Choroid plexus epithelial cell (primary cell): Measurements from ENCODE around the gene LAT.

Source experiments
- DNase-seq: peaks from one replicate; pipeline ENCODE4 v3.0.0-alpha.2; 2010; ENCODE audit warnings: low read depth
- H3K4me3 ChIP-seq: 2 replicates; pipeline ENCODE4 v1.5.1; 2011; ENCODE audit warnings: low read depth, mild to moderate bottlenecking, control low read depth, low read length, moderate library complexity
- CTCF ChIP-seq: conservative IDR thresholded peaks from 2 replicates; pipeline ENCODE4 v1.5.1; 2011; ENCODE audit warnings: low read depth, mild to moderate bottlenecking, control low read depth, inconsistent platforms, low read length, moderate library complexity

LAT gene

GRCh38 chr16:28980929-28981328, 3.9 kb upstream of the LAT start:
- no peak for TF ChIP-seq CTCF
- no peak overlapping the region for H3K4me3 ChIP-seq
- DNase-seq, result no peak

- TF ChIP-seq CTCF, result peak; percentile 71
- H3K4me3 ChIP-seq, result no peak overlapping the region
- peak; percentile 8 for DNase-seq
Measured at GRCh38 chr16:28981517-28981916, 3.3 kb upstream of the LAT start.

GRCh38 chr16:28982418-28982817, 2.4 kb upstream of the LAT start:
- no peak for DNase-seq
- TF ChIP-seq CTCF, result no peak
- no peak overlapping the region for H3K4me3 ChIP-seq

- TF ChIP-seq CTCF, result no peak
- DNase-seq, result no peak
- H3K4me3 ChIP-seq, result no peak overlapping the region
Measured at GRCh38 chr16:28982949-28983348, 1.9 kb upstream of the LAT start.

- TF ChIP-seq CTCF, result no peak
- DNase-seq, result no peak
Measured at GRCh38 chr16:28983644-28984043, 1.2 kb upstream of the LAT start.

GRCh38 chr16:28984091-28984490, 761 bp upstream of the LAT start:
- TF ChIP-seq CTCF, result no peak
- H3K4me3 ChIP-seq, result no peak overlapping the region
- no peak for DNase-seq

More at GRCh38 chr16:28983644-28984043, 1.2 kb upstream of the LAT start:
- no peak overlapping the region for H3K4me3 ChIP-seq

- H3K4me3 ChIP-seq, result no peak overlapping the region
- no peak for DNase-seq
- TF ChIP-seq CTCF, result no peak
Measured at GRCh38 chr16:28985211-28986041, 574 bp downstream of the LAT start.
